Erythroblast (primary cell): ENCODE data around the gene LIX1.

ENCODE experiments used
- GATA1 ChIP-seq: IDR thresholded peaks from 2 replicates; pipeline ENCODE4 v1.6.1; 2011; ENCODE audit warnings: low read depth, mild to moderate bottlenecking, control low read depth, low read length, moderate library complexity
- POLR2A ChIP-seq: IDR thresholded peaks from 2 replicates; pipeline ENCODE4 v1.6.1; 2011; ENCODE audit warnings: mild to moderate bottlenecking, low read length

GRCh38 chr5:97163360-97163764 lies 21.0 kb upstream of the LIX1 start:
- no peak for TF ChIP-seq POLR2A
- no peak for TF ChIP-seq GATA1
